Stomach (tissue), 9 donors: Measurements from ENCODE around the gene DISC1. TPM values are rescaled to one million over a fixed set of nuclear protein-coding genes. Genes with fewer than 3 reads are reported as not detected.
"Not testable (repeated sequence)": the region's sequence is repeated elsewhere in the genome, so short reads cannot be mapped to it uniquely, and the experiment has no call there.

Experiments
- DNase-seq, 2 donors: peaks; one replicate each; pipeline versions ENCODE4 v3.0.0 to v3.0.0-alpha.2; 2013 to 2019
- H3K27ac ChIP-seq, 5 donors: fragments of 200-600 bp in 4 of 5; sonication (generic) in 4 of 5; one replicate each; pipeline ENCODE4 v1.5.1; 2013 to 2019; ENCODE audit warnings: mild to moderate bottlenecking in 1 of 5, moderate library complexity in 1 of 5
- H3K27me3 ChIP-seq, 3 donors: fragments of 200-600 bp; sonication (generic); one replicate each; pipeline ENCODE4 v1.5.1; 2017 to 2019; ENCODE audit warnings: mixed run types in 1 of 3
- H3K36me3 ChIP-seq, 4 donors: fragments of 200-600 bp; sonication (generic); 1 replicate in 3 of 4; 2 replicates in 1 of 4; pipeline ENCODE4 v1.5.1; 2016 to 2019
- H3K4me1 ChIP-seq, 4 donors: fragments of 200-600 bp; sonication (generic); one replicate each; pipeline ENCODE4 v1.5.1; 2016 to 2019
- H3K4me3 ChIP-seq, 4 donors: fragments of 200-600 bp; sonication (generic) in 3 of 4; one replicate each; pipeline ENCODE4 v1.5.1; 2016 to 2019; ENCODE audit warnings: mild to moderate bottlenecking in 1 of 4
- H3K9me3 ChIP-seq, 4 donors: fragments of 200-600 bp; sonication (generic); one replicate each; pipeline ENCODE4 v1.5.1; 2016 to 2019
- CTCF ChIP-seq, 7 experiments: fragments of 450-650 bp in 4 of 7; fragments of 200-600 bp in 3 of 7; sonication (generic) in 3 of 7; IDR thresholded peaks; one replicate each; pipeline ENCODE4 v1.5.1; 2016 to 2019; ENCODE audit warnings: antibody characterized with exemption in 7 of 7, control low read depth in 2 of 7, mild to moderate bottlenecking in 1 of 7
- EP300 ChIP-seq: sonication (generic); formaldehyde crosslinking; IDR thresholded peaks from one replicate; pipeline ENCODE4 v1.6.1; 2017; ENCODE audit warnings: antibody characterized with exemption
- POLR2A ChIP-seq, 4 donors: fragments of 450-650 bp; IDR thresholded peaks; one replicate each; pipeline ENCODE4 v1.6.1; 2016; ENCODE audit warnings: antibody characterized with exemption in 4 of 4, control low read depth in 2 of 4, mild to moderate bottlenecking in 1 of 4, moderate library complexity in 1 of 4
- POLR2AphosphoS5 ChIP-seq, 3 donors: sonication (generic); formaldehyde crosslinking; IDR thresholded peaks; one replicate each; pipeline ENCODE4 v1.6.1; 2016; ENCODE audit warnings: antibody characterized with exemption in 3 of 3
- WGBS, 5 donors: extraction: QIAGEN DNeasy Blood & Tissue Kit in 3 of 5; methylation state at CpG; one replicate each; pipeline versions ENCODE4 v1.1.5 to v1.1.7; 2013 to 2018; 5-methylcytosine and 5-hydroxymethylcytosine counted together
- intact Hi-C: fragments of 100-400 bp; cut with DNase I; formaldehyde crosslinking; loops from one replicate; pipeline ENCODE4 v1.15.1; 2023; ENCODE audit warnings: low total_unique reads
- polyA plus RNA-seq, 3 donors: library from polyadenylated mRNA; stranded (reverse); fragments of 200-250 nt; gene quantifications; one replicate each; pipeline ENCODE4 v1.2.3, GENCODE V29; 2013
- total RNA-seq, 5 donors: library from RNA; depleted of rRNA; stranded (reverse); fragments of >200 nt; gene quantifications; one replicate each; pipeline versions ENCODE4 v1.1.0 to v1.2.3, GENCODE V29; 2014 to 2016
- donor health status: healthy with polysubstance abuse.
- donor health status: Bipolar disorder and iron deficiency.
- donor health status: healthy.

The DISC1 gene
- total and polyA plus RNA-seq, 8 donors = 0.43 to 29.8 (median 1.6) TPM

GRCh38 chr1:231591466-231591865, 35.1 kb upstream of the DISC1 start:
- Histone ChIP-seq H3K27me3 (no peaks in the 10 kb centered on the region), H3K27ac (no peak overlapping the region), H3K9me3 (no peaks in the 10 kb centered on the region), H3K36me3 (no peaks in the 10 kb centered on the region), H3K4me3 (no peak overlapping the region), H3K4me1 (peaks cover 0 to 10% (median 4%) of the 10 kb centered on the region in 4 donors)
- TF ChIP-seq POLR2AphosphoS5 (IDR thresholded peaks at IDR 0.05) (no peak), EP300 (no peak), POLR2A (IDR thresholded peaks at IDR 0.05) (no peak), CTCF (IDR thresholded peaks at IDR 0.05) (no peak)
- DNase-seq = no peak
- 70 to 82% (median 80%) methylated on average over 11 of the region's 11 CpGs for whole genome bisulfite sequencing, 5 donors
- intact Hi-C loops = no loop called here

GRCh38 chr1:231592809-231593208, 33.8 kb upstream of the DISC1 start:
- Histone ChIP-seq H3K4me3 (no peak overlapping the region), H3K9me3 (no peaks in the 10 kb centered on the region), H3K27ac (no peak overlapping the region), H3K27me3 (no peaks in the 10 kb centered on the region), H3K36me3 (no peaks in the 10 kb centered on the region), H3K4me1 (peaks cover 0 to 10% (median 4%) of the 10 kb centered on the region in 4 donors)
- intact Hi-C loops = no loop called here
- TF ChIP-seq POLR2A (IDR thresholded peaks at IDR 0.05) = no peak
- no peak for DNase-seq
- 58 to 96% (median 87%) methylated on average over 1 of the region's 1 CpG for WGBS, 5 donors

GRCh38 chr1:231593264-231593663, 33.3 kb upstream of the DISC1 start:
- intact Hi-C loops = not testable (repeated sequence)

GRCh38 chr1:231594123-231594522, 32.5 kb upstream of the DISC1 start:
- peaks cover 0 to 10% (median 4%) of the 10 kb centered on the region in 4 donors for H3K4me1 ChIP-seq
- no peaks in the 10 kb centered on the region for H3K9me3 ChIP-seq
- no peaks in the 10 kb centered on the region for H3K36me3 ChIP-seq
- no peaks in the 10 kb centered on the region for H3K27me3 ChIP-seq
- DNase-seq = no peak
- no peak overlapping the region for H3K4me3 ChIP-seq
- 45 to 72% (median 59%) methylated on average over 2 of the region's 2 CpGs for WGBS, 5 donors
- intact Hi-C loops = no loop called here
- TF ChIP-seq POLR2A (IDR thresholded peaks at IDR 0.05) (no peak), CTCF (IDR thresholded peaks at IDR 0.05) (no peak), EP300 (no peak), POLR2AphosphoS5 (IDR thresholded peaks at IDR 0.05) (no peak)
- no peak overlapping the region for H3K27ac ChIP-seq

More at GRCh38 chr1:231593264-231593663, 33.3 kb upstream of the DISC1 start:
- H3K9me3 ChIP-seq, H3K27ac ChIP-seq, DNase-seq, H3K4me1 ChIP-seq, H3K36me3 ChIP-seq, H3K4me3 ChIP-seq, H3K27me3 ChIP-seq: not testable (repeated sequence)
- 94 to 97% (median 95%) methylated on average over 1 of the region's 1 CpG for WGBS, 5 donors

GRCh38 chr1:231594749-231595148, 31.8 kb upstream of the DISC1 start:
- TF ChIP-seq POLR2AphosphoS5 (IDR thresholded peaks at IDR 0.05) = no peak
- TF ChIP-seq EP300 = no peak
- no peak for TF ChIP-seq POLR2A (IDR thresholded peaks at IDR 0.05)
- TF ChIP-seq CTCF (IDR thresholded peaks at IDR 0.05) = no peak
- Histone ChIP-seq H3K27ac (no peak overlapping the region), H3K4me1 (peaks cover 0 to 10% (median 4%) of the 10 kb centered on the region in 4 donors), H3K9me3 (no peaks in the 10 kb centered on the region), H3K4me3 (no peak overlapping the region), H3K36me3 (no peaks in the 10 kb centered on the region), H3K27me3 (no peaks in the 10 kb centered on the region)
- no peak for DNase-seq
- WGBS, 5 donors = 70 to 83% (median 74%) methylated on average over 4 of the region's 4 CpGs
- intact Hi-C loops = no loop called here
